ENCODE measurements around the gene CRACR2B.

CRACR2B gene

GRCh38 chr11:827146-827896 lies 398 bp upstream of the CRACR2B start:
- no peak for DNase-seq

GRCh38 chr11:828506-829175 lies 922 bp downstream of the CRACR2B start:
- no peak for DNase-seq

GRCh38 chr11:829176-829846 lies 1.6 kb downstream of the CRACR2B start:
- DNase-seq, result no peak

- DNase-seq, result no peak
Observed at GRCh38 chr11:829847-830294, 2.2 kb downstream of the CRACR2B start.

GRCh38 chr11:830295-831117 lies 2.8 kb downstream of the CRACR2B start:
- peak in 2 of 4 experiments; percentile 21 to 50 for DNase-seq

GRCh38 chr11:831118-831864 lies 3.6 kb downstream of the CRACR2B start:
- no peak for DNase-seq

- DNase-seq, result no peak
Observed at GRCh38 chr11:831961-832528, 4.3 kb downstream of the CRACR2B start.

- peak in 2 of 4 experiments; percentile 26 to 37 for DNase-seq
Observed at GRCh38 chr11:832529-833113, 4.9 kb downstream of the CRACR2B start, which contains the start of gene CD151. Gene CD151 (plus strand): TSS chr11:832952. CDS start chr11:836070, 3,118 bp downstream.

- DNase-seq, result no peak
Observed at GRCh38 chr11:833114-833791, 5.5 kb downstream of the CRACR2B start.

GRCh38 chr11:833849-834311 lies 6.2 kb downstream of the CRACR2B start:
- DNase-seq, result no peak

GRCh38 chr11:834371-835316 lies 6.9 kb downstream of the CRACR2B start:
- DNase-seq, result no peak

GRCh38 chr11:836274-836673 lies 8.6 kb downstream of the CRACR2B start:
- DNase-seq, result no peak

- DNase-seq, result no peak
Observed at GRCh38 chr11:836700-837099, 9.0 kb downstream of the CRACR2B start.

- DNase-seq, result no peak
Observed at GRCh38 chr11:837189-837989, 9.7 kb downstream of the CRACR2B start.

GRCh38 chr11:837990-838307 lies 10.2 kb downstream of the CRACR2B start:
- no peak for DNase-seq

GRCh38 chr11:838441-839279 lies 10.9 kb downstream of the CRACR2B start:
- no peak for DNase-seq

GRCh38 chr11:839280-839623 lies 11.5 kb downstream of the CRACR2B start:
- no peak for DNase-seq
